Caki2 (cell line): Measurements from ENCODE around the gene MRPS12. TPM values are rescaled to one million over a fixed set of nuclear protein-coding genes. Genes with fewer than 3 reads are reported as not detected.

Experiments used
- DNase-seq: peaks from one replicate; pipeline ENCODE4 v3.0.0-alpha.2; 2015; ENCODE audit warnings: low read depth
- in situ Hi-C: cut with HindIII; loops from 2 replicates; pipeline ENCODE4 v1.10.0; 2016; ENCODE audit warnings: low sequenced_read_pairs, low pct_unique_long_range_greater_than_20kb, mixed read lengths
- total RNA-seq: library from RNA; depleted of rRNA; stranded (reverse); fragments of >200 nt; shearing (Covaris generic); gene quantifications from 2 replicates; pipeline ENCODE4 v1.2.3, GENCODE V29; 2014; ENCODE audit warnings: low replicate concordance

Gene MRPS12
- total RNA-seq, 1 experiment from 2014 or later, result 184 TPM

DNA sequence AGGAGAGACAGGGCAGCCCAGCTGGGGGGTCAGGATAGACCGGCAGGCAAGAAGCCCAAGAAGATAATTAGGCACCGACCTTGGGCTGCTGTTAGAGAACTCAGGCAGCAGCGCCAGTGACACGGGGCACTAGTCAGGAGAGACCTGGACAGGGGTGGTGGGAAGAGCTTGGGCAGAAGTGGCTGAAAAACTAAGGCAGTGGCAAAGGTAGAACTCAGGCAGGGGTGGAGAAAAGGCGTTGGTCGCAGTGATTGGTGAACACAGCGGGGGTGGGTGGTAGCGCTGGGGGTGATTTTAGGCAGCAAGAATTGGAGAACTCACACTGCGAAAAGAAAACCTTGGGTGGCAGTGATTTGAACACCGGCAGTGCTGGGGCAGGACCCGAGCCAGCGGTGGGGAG lies 23.1 kb upstream of the MRPS12 start:
- in situ Hi-C loops, result no loop called here
- DNase-seq, result no peak

DNA sequence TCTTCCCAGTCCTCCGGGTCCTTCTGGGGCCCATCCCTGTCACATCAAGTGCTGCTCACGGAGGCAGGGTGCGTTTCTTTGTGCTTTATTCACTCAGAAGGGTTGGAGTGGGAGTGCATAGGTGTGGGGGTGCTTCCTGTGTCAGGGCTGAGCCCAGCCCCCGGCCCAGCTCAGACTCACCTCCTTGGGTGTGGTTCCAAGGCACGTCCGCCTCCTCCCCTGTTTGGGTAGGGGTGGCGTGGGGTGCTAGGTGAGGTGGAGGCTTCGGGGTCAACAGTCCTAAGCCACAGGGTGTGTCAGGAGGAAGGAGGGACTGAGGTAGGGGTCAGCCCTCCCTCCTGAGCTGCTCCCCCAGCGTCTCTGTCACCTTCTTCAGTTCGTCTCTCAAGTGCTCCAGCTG lies 21.8 kb upstream of the MRPS12 start:
- no peak for DNase-seq
- in situ Hi-C loops, result no loop called here

GRCh38 chr19:38910488-38910887 lies 20.3 kb upstream of the MRPS12 start:
- in situ Hi-C loops, result no loop called here
- no peak for DNase-seq

- no peak for DNase-seq
- in situ Hi-C loops, result no loop called here
Measured at GRCh38 chr19:38911388-38912001, 19.2 kb upstream of the MRPS12 start.

DNA sequence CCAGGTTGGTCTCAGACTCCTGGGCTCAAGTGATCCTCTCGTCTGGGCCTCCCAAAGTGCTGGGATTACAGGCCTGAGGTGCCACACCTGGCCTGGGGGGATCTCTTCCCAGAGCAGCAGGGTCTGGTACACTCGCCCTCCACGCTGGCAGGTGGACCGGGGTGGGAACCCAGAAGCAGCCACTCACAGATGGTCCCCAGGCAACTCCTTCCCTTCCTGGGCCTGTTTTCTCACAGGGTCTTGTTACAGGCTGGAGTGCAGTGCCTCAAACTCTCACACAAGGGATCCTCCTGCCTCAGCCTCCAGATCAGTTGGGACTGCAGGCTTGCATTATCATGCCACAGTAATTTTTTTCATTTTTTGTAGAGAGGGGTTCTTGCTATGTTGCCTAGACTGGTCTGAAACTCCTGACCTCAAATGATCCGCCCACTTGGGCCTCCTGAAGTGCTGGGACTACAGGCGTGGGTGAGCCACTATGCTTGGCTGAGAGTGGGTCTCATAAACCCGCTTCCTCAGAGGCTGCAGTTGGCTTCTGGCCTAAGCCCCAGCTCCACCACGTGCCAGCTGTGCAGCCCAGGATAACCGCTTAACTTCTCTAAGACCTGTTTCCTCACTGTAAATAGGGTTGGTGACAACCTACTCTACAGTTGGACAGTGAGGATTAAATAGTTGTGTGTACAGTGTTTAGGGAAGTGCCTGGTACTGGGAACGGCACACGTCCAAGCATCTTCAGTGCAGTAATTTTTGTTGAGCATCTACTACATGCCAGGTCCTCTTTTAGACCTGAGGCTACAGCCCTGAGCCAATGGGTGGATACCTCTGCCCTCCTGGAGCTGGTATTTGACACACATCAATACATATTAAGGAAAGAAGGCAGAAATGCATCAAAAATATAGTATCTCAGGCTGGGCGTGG lies 17.9 kb upstream of the MRPS12 start:
- in situ Hi-C loops, result no loop called here
- DNase-seq, result no peak

DNA sequence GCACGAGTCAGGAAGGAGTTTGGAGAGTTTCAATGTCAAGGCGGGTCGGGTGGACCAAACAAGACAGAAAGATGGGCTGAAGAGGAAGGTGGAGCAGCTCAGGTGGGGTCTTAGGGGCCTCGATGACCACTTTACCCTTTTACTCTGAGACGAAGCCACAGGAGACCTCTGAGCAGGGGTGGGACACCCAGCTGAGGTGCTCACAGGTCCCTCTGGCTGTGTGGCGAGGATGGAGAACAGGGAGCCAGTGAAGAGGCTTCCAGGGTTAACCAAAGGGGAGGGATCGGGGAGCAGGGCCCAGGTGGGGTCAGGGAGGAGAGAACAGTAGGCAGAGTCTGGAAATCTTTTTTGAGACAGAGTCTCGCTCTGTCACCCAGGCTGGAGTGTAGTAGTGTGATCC lies 16.8 kb upstream of the MRPS12 start:
- in situ Hi-C loops, result no loop called here
- no peak for DNase-seq

GRCh38 chr19:38915329-38916321 lies 15.1 kb upstream of the MRPS12 start:
- DNase-seq, result no peak
- in situ Hi-C loops, result no loop called here

GRCh38 chr19:38917516-38917915 lies 13.2 kb upstream of the MRPS12 start:
- no peak for DNase-seq
- in situ Hi-C loops, result no loop called here

DNA sequence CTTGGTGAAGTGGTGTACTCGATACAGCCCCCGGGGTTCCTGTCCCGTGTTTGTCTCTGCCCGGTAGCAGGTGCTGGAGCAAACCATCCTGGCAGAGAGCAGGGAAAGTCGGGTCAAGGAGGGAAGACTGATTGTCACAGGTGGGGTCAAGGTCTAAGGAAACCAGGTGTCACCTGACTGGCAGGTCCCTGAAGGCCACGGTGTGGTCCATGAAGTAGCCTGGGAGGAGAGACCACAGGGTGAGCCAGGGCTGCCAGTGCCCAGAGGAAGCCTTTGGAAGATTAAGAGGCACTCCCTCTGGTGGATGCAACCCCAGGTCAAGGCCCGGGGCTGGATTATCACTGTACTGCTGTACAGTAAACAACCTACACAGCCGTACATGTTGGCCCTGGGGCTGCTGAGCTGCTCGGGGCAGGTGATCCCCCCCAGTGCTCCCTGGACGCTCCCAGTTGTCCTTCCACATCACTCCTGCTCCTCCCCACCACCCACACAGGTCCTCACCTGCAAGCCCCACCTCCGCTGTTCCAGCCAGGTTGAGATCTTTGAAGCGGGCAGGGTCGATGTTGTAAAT lies 12.7 kb upstream of the MRPS12 start:
- in situ Hi-C loops, result no loop called here
- no peak for DNase-seq

DNA sequence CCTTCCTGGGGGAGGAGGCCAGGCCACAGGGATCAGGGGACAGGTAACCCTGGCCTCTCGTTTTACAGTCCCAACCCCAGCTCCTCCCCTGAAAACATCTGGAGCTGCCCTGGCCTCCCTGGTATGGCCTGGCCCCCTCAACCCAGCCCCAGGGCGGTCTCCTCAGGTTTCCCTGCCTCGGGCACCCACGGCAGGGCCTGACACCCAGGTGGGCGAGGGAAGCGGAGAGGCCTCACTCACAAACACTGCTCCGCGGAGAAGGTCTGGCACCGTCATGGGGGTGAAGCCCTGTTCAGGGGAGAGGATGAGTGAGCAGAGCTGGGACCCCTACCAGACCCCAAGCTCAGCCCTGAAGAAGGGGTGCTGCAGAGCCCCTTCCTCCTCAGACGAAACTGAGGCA lies 12.2 kb upstream of the MRPS12 start:
- in situ Hi-C loops, result no loop called here
- DNase-seq, result no peak

- DNase-seq, result no peak
- in situ Hi-C loops, result no loop called here
Measured at GRCh38 chr19:38919837-38920601, 10.7 kb upstream of the MRPS12 start.

DNA sequence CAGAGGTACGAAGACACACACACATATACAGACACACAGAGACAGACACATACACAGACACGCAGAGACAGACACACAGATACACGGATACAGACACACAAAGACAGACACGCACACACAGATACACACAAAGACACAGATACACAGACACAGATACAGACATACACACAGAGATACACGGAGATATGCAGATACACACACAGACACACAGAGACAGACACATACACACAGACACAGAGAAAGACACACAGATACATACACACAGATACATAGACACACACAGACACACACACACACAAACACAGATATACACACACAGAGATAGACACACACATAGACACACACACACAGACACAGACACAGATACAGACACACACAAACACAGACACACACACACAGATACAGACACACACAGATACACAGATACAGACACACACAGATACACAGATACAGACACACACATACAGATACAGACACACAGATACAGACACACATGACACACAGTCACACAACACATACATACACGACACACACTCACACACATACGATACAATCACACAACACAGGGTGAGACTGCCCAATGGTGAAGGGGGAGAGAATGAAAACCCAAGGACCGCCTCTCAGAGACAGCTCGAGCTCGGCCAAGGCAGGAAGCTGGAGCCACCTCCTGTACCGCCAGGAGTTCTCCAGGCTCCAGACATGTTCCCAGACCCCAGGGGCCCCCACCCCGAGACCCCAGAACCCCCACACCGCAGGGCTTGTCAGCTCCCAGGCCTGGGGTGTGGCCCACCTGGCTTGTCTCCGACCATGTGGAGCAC lies 9.9 kb upstream of the MRPS12 start:
- DNase-seq, result no peak
- in situ Hi-C loops, result no loop called here

- DNase-seq, result no peak
- in situ Hi-C loops, result no loop called here
Measured at GRCh38 chr19:38921420-38922274, 9.1 kb upstream of the MRPS12 start.

- in situ Hi-C loops, result no loop called here
- no peak for DNase-seq
Measured at GRCh38 chr19:38922482-38922881, 8.3 kb upstream of the MRPS12 start.

GRCh38 chr19:38924388-38924787 lies 6.4 kb upstream of the MRPS12 start:
- no peak for DNase-seq
- in situ Hi-C loops, result no loop called here

DNA sequence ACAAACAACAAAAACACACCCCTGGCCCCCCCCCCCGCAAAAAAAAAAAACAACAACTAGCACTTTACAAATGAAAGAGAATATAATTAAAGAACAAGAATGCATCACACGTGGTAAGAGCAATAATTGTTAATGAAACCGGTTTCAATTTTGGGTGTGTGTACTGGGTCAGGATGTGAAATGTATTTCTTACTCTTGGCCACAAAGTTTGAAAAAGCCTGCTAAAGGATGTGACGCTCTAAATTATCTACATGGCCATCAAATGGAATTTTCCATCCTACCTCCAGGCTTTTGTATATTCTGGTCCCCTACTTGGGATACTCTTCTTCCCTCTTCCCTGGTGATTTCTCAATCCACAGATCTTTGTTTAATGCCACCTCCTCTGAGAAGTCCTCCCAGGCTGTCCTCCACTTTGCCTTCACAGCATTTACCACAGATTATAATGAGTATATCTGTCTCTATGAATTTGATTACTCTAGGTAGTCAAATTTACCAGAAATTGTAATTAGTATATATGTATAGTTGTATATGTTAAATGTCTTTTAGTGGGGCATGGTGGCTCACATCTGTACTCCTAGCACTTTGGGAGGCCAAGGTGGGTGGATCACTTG lies 2.2 kb upstream of the MRPS12 start:
- in situ Hi-C loops, result no loop called here
- no peak for DNase-seq
